ENCODE data around the gene MED12. TPM values are rescaled to one million over a fixed set of nuclear protein-coding genes. Genes with fewer than 3 reads are reported as not detected.

Gene MED12
- total and polyA plus RNA-seq, 3 donors from 2014 or later, result 35.0 to 110 (median 102) TPM

DNA sequence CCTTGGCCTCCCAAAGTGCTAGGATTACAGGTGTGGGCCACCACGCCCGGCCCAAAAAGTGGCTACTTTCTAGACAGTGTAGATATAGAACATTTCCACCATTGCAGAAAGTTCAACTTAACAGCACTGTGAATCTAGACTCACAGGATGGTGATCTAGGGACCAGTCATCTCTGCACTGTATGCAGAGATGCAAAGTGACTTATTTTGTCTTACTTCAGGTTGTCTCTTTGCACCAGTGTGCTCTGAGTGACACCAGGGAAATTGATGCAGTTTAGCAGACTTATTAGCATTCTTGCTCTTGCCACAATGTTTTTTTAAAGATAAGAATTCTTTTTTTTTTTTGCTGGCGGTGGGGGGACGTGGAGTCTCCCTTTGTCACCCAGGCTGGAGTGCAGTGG is 35.6 kb upstream of the MED12 start:
- Histone ChIP-seq H3K4me1 (no peaks in the 10 kb centered on the region), H3K4me3 (no peak overlapping the region), H3K27me3 (no peaks in the 10 kb centered on the region), H3K36me3 (ENCODE audit: low read depth, missing control alignments) (no peaks in the 10 kb centered on the region), H3K9me3 (no peaks in the 10 kb centered on the region), H3K27ac (no peak overlapping the region)
- intact Hi-C loops (cut with DNase I; ENCODE audit: low total_unique reads), result no loop called here
- TF ChIP-seq, protein P1, sequence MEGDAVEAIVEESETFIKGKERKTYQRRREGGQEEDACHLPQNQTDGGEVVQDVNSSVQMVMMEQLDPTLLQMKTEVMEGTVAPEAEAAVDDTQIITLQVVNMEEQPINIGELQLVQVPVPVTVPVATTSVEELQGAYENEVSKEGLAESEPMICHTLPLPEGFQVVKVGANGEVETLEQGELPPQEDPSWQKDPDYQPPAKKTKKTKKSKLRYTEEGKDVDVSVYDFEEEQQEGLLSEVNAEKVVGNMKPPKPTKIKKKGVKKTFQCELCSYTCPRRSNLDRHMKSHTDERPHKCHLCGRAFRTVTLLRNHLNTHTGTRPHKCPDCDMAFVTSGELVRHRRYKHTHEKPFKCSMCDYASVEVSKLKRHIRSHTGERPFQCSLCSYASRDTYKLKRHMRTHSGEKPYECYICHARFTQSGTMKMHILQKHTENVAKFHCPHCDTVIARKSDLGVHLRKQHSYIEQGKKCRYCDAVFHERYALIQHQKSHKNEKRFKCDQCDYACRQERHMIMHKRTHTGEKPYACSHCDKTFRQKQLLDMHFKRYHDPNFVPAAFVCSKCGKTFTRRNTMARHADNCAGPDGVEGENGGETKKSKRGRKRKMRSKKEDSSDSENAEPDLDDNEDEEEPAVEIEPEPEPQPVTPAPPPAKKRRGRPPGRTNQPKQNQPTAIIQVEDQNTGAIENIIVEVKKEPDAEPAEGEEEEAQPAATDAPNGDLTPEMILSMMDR (IDR thresholded peaks at IDR 0.05), result no peak
- TF ChIP-seq POLR2A (IDR thresholded peaks at IDR 0.05), result no peak
- DNase-seq, result no peak
- 69 to 100% methylated on average over 1 to 3 of the region's 4 CpGs for WGBS, 2 donors

GRCh38 chrX:71085900-71086299 is 32.5 kb upstream of the MED12 start:
- Histone ChIP-seq H3K4me3 (no peak overlapping the region), H3K27ac (no peak overlapping the region), H3K4me1 (no peaks in the 10 kb centered on the region), H3K36me3 (ENCODE audit: low read depth, missing control alignments) (no peaks in the 10 kb centered on the region), H3K27me3 (no peaks in the 10 kb centered on the region), H3K9me3 (no peaks in the 10 kb centered on the region)
- 48 to 73% methylated on average over 3 to 4 of the region's 4 CpGs for WGBS, 2 donors
- intact Hi-C loops (cut with DNase I; ENCODE audit: low total_unique reads), result no loop called here
- DNase-seq, result no peak
- no peak for TF ChIP-seq POLR2A (IDR thresholded peaks at IDR 0.05)
- TF ChIP-seq, protein P1 (IDR thresholded peaks at IDR 0.05), result no peak

GRCh38 chrX:71091263-71091662 is 27.1 kb upstream of the MED12 start:
- H3K4me1 ChIP-seq, result no peaks in the 10 kb centered on the region
- no peak overlapping the region for H3K27ac ChIP-seq
- intact Hi-C loops (cut with DNase I; ENCODE audit: low total_unique reads), result no loop called here
- no peaks in the 10 kb centered on the region for H3K9me3 ChIP-seq
- H3K4me3 ChIP-seq, result no peak overlapping the region
- DNase-seq, result no peak
- no peak for TF ChIP-seq POLR2A (IDR thresholded peaks at IDR 0.05)
- TF ChIP-seq, protein P1 (IDR thresholded peaks at IDR 0.05), result no peak
- no peaks in the 10 kb centered on the region for H3K36me3 ChIP-seq (ENCODE audit: low read depth, missing control alignments)
- WGBS, 2 donors, result 68 to 70% methylated on average over 5 of the region's 5 CpGs
- no peaks in the 10 kb centered on the region for H3K27me3 ChIP-seq

DNA sequence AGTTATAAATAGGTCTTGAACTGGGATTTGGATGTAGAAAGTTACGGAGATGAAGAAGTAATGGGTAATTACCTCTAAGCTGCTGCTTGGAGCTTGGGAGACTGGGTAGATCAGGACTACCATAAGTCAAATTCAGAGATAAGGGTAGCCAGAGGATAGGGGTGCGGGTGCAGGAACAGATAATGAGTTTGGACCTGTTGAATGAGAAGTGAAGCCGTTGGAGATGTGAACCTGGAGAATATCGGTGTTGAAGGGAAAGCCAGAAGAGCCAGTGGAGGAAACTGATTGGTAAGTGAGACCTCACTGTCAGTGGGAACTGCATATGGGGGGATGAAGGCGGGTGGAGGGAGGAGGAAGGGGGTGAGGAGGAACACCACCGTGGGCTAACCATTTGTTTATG is 23.4 kb upstream of the MED12 start:
- Histone ChIP-seq H3K27me3 (no peaks in the 10 kb centered on the region), H3K4me3 (peak overlapping the region; percentile 59 to 73), H3K4me1 (no peaks in the 10 kb centered on the region), H3K9me3 (no peaks in the 10 kb centered on the region), H3K36me3 (ENCODE audit: low read depth, missing control alignments) (no peaks in the 10 kb centered on the region), H3K27ac (peak overlapping the region in 1 of 2 donors; percentile 74)
- intact Hi-C loops (cut with DNase I; ENCODE audit: low total_unique reads), result no loop called here
- TF ChIP-seq, protein P1 (IDR thresholded peaks at IDR 0.05), result no peak
- no peak for TF ChIP-seq POLR2A (IDR thresholded peaks at IDR 0.05)
- DNase-seq, result no peak
- 16 to 20% methylated on average over 6 of the region's 6 CpGs for WGBS, 2 donors

GRCh38 chrX:71095555-71095980 is 22.8 kb upstream of the MED12 start, which contains the start of gene FOXO4:
TSS of gene FOXO4 (plus strand) at chrX:71095851. CDS start at chrX:71096529, 678 bp downstream.
- TF ChIP-seq, protein P1 (IDR thresholded peaks at IDR 0.05), result no peak
- TF ChIP-seq POLR2A (IDR thresholded peaks at IDR 0.05), result no peak
- Histone ChIP-seq H3K36me3 (ENCODE audit: low read depth, missing control alignments) (no peaks in the 10 kb centered on the region), H3K27me3 (no peaks in the 10 kb centered on the region), H3K4me1 (no peaks in the 10 kb centered on the region), H3K4me3 (peak within 1 kb of the TSS; percentile 59 to 73), H3K27ac (peak within 1 kb of the TSS; percentile 65 to 74), H3K9me3 (no peaks in the 10 kb centered on the region)
- 0 to 1% methylated on average over 5 to 22 of the region's 29 CpGs for WGBS, 2 donors
- DNase-seq, result peak; percentile 96
- intact Hi-C loops (cut with DNase I; ENCODE audit: low total_unique reads), result no loop called here
